H1 (cell line): ENCODE measurements around the gene CERS3. TPM values are rescaled to one million over a fixed set of nuclear protein-coding genes. Genes with fewer than 3 reads are reported as not detected.

Experiments
- CTCF ChIA-PET: fragments of 300-600 bp; sonication (Branson Sonifier 250); formaldehyde crosslinking; loops from one replicate; lab custom pipeline; 2021; ENCODE audit not compliant: partially characterized antibody; lab: Charles Lee
- POLR2A ChIA-PET: fragments of 300-600 bp; sonication (Branson Sonifier 250); formaldehyde crosslinking; loops from one replicate; lab custom pipeline; 2021; ENCODE audit warnings: inconsistent platforms; ENCODE audit not compliant: partially characterized antibody; lab: Charles Lee
- DNase-seq, 2 experiments: peaks; one replicate each; pipeline versions ENCODE4 v3.0.0 to v3.0.0-alpha.2; 2010 to 2022; ENCODE audit warnings: low spot score in 2 of 2, low read depth in 1 of 2, mixed read lengths in 1 of 2
- FAIRE-seq: peaks from 2 replicates; lab custom pipeline; 2011; peaks lifted over from hg19 to GRCh38; lab: Jason Lieb, UNC
- H2AFZ ChIP-seq: 2 replicates; pipeline ENCODE4 v1.8.1; 2012; ENCODE audit warnings: low read length, inconsistent platforms
- H2AK5ac ChIP-seq: 2 replicates; pipeline ENCODE4 v1.6.1; 2013; ENCODE audit warnings: low read depth, low read length
- H2BK120ac ChIP-seq: replicated peaks from 2 replicates; pipeline ENCODE3; 2013; ENCODE audit warnings: low read depth, low read length, inconsistent platforms
- H2BK12ac ChIP-seq: 2 replicates; pipeline ENCODE4 v1.6.1; 2013; ENCODE audit warnings: low read depth, low read length
- H2BK15ac ChIP-seq: 2 replicates; pipeline ENCODE4 v1.6.1; 2013; ENCODE audit warnings: low read length
- H2BK20ac ChIP-seq: 2 replicates; pipeline ENCODE4 v1.6.1; 2013; ENCODE audit warnings: low read length
- H2BK5ac ChIP-seq: 2 replicates; pipeline ENCODE4 v1.6.1; 2013; ENCODE audit warnings: low read depth, low read length
- H3K14ac ChIP-seq: 2 replicates; pipeline ENCODE4 v1.6.1; 2013; ENCODE audit warnings: inconsistent platforms; ENCODE audit not compliant: insufficient read length
- H3K18ac ChIP-seq: 2 replicates; pipeline ENCODE4 v1.6.1; 2013; ENCODE audit warnings: low read length; ENCODE audit errors: extremely low read depth
- H3K23ac ChIP-seq: 2 replicates; pipeline ENCODE4 v1.6.1; 2013; ENCODE audit warnings: inconsistent platforms; ENCODE audit not compliant: insufficient read length
- H3K23me2 ChIP-seq: 2 replicates; pipeline ENCODE4 v1.6.1; 2013; ENCODE audit warnings: low read depth, low read length
- H3K27ac ChIP-seq: 2 replicates; pipeline ENCODE4 v1.6.1; 2011; ENCODE audit warnings: low read depth, low read length, inconsistent platforms
- H3K27me3 ChIP-seq, 4 experiments: replicated peaks in 1 of 4; 1 replicate in 1 of 4; 2 replicates in 3 of 4; pipeline versions ENCODE4 v1.6.1 to v1.8.1; 2011 to 2013; ENCODE audit warnings: low read length in 3 of 4, mild to moderate bottlenecking in 3 of 4, inconsistent platforms in 2 of 4, mixed read lengths in 2 of 4, moderate library complexity in 1 of 4; ENCODE audit not compliant: control insufficient read depth in 3 of 4, insufficient read depth in 3 of 4; ENCODE audit errors: extremely low read depth in 1 of 4
- H3K36me3 ChIP-seq, 4 experiments: 2 replicates each; pipeline versions ENCODE4 v1.6.1 to v1.8.1; 2011 to 2013; ENCODE audit warnings: mild to moderate bottlenecking in 4 of 4, low read length in 3 of 4, moderate library complexity in 2 of 4, control low read depth in 1 of 4, inconsistent platforms in 1 of 4; ENCODE audit not compliant: insufficient read depth in 4 of 4, control insufficient read depth in 2 of 4
- H3K4ac ChIP-seq: replicated peaks from 2 replicates; pipeline ENCODE3; 2013; ENCODE audit warnings: low read length, low read depth, mixed read lengths, inconsistent platforms; ENCODE audit not compliant: insufficient read length
- H3K4me1 ChIP-seq, 4 experiments: replicated peaks in 1 of 4; 1 replicate in 1 of 4; 2 replicates in 3 of 4; pipeline versions ENCODE4 v1.6.1 to v1.8.1; 2011 to 2013; ENCODE audit warnings: low read length in 3 of 4, inconsistent platforms in 2 of 4, mixed read lengths in 1 of 4; ENCODE audit not compliant: insufficient read depth in 4 of 4, control insufficient read depth in 3 of 4
- H3K4me2 ChIP-seq, 2 experiments: 2 replicates each; pipeline versions ENCODE4 v1.6.1 to v1.8.1; 2011 to 2013; ENCODE audit warnings: low read depth in 2 of 2, low read length in 2 of 2, control low read depth in 1 of 2, inconsistent platforms in 1 of 2, mild to moderate bottlenecking in 1 of 2; ENCODE audit not compliant: insufficient read depth in 1 of 2
- H3K4me3 ChIP-seq, 4 experiments: fragments of 200-600, 300-600 bp in 1 of 4; sonication (generic), shearing (Covaris generic), sonication (Bioruptor Twin) in 1 of 4; 2 replicates each; pipeline versions ENCODE4 v1.5.1 to v1.8.1; 2011 to 2016; ENCODE audit warnings: low read length in 4 of 4, low read depth in 3 of 4, control low read depth in 2 of 4, inconsistent platforms in 2 of 4, mild to moderate bottlenecking in 2 of 4, mixed read lengths in 1 of 4, moderate library complexity in 1 of 4; ENCODE audit not compliant: insufficient read depth in 2 of 4; ENCODE audit errors: extremely low read depth in 1 of 4
- H3K56ac ChIP-seq: replicated peaks from 2 replicates; pipeline ENCODE3; 2013; ENCODE audit warnings: low read depth, mild to moderate bottlenecking, mixed read lengths, low read length, inconsistent platforms; ENCODE audit not compliant: insufficient read length
- H3K79me1 ChIP-seq: 2 replicates; pipeline ENCODE4 v1.6.1; 2013; ENCODE audit warnings: low read depth, low read length, control low read depth
- H3K79me2 ChIP-seq, 2 experiments: 2 replicates each; pipeline versions ENCODE4 v1.6.1 to v1.8.1; 2012 to 2013; ENCODE audit warnings: low read length in 2 of 2, mild to moderate bottlenecking in 2 of 2, inconsistent platforms in 1 of 2; ENCODE audit not compliant: insufficient read depth in 2 of 2, control insufficient read depth in 1 of 2
- H3K9ac ChIP-seq, 4 experiments: replicated peaks in 1 of 4; 1 replicate in 1 of 4; 2 replicates in 3 of 4; pipeline versions ENCODE4 v1.6.1 to v1.8.1; 2011 to 2013; ENCODE audit warnings: low read depth in 3 of 4, low read length in 3 of 4, control low read depth in 2 of 4, mild to moderate bottlenecking in 2 of 4, moderate library complexity in 2 of 4, inconsistent platforms in 1 of 4; ENCODE audit errors: extremely low read depth in 1 of 4
- H3K9me3 ChIP-seq, 2 experiments: 2 replicates each; pipeline versions ENCODE4 v1.6.1 to v1.8.1; 2012 to 2013; ENCODE audit warnings: mild to moderate bottlenecking in 2 of 2, moderate library complexity in 2 of 2, control low read depth in 1 of 2, inconsistent platforms in 1 of 2, low read depth in 1 of 2, low read length in 1 of 2, mixed read lengths in 1 of 2; ENCODE audit not compliant: insufficient read depth in 2 of 2
- H4K20me1 ChIP-seq, 2 experiments: replicated peaks in 1 of 2; 2 replicates each; pipeline versions ENCODE3 to v1.8.1; 2011 to 2013; ENCODE audit warnings: inconsistent platforms in 2 of 2, low read length in 2 of 2, mild to moderate bottlenecking in 1 of 2; ENCODE audit not compliant: insufficient read depth in 2 of 2, control insufficient read depth in 1 of 2
- H4K5ac ChIP-seq: 2 replicates; pipeline ENCODE4 v1.6.1; 2013; ENCODE audit warnings: low read length, low read depth, mixed read lengths, inconsistent platforms; ENCODE audit not compliant: insufficient read length
- H4K8ac ChIP-seq: 2 replicates; pipeline ENCODE4 v1.8.0; 2013; ENCODE audit warnings: mild to moderate bottlenecking, moderate library complexity, low read length, inconsistent platforms; ENCODE audit not compliant: insufficient read depth; ENCODE audit errors: extremely low read depth
- H4K91ac ChIP-seq: replicated peaks from 2 replicates; pipeline ENCODE3; 2013; ENCODE audit warnings: low read length, mixed read lengths, inconsistent platforms; ENCODE audit not compliant: insufficient read length
- CHD1 ChIP-seq: IDR thresholded peaks from 2 replicates; pipeline ENCODE4 v1.6.1; 2012; ENCODE audit warnings: low read depth, low read length, improper control_type of control experiment
- CHD2 ChIP-seq: IDR thresholded peaks from 2 replicates; pipeline ENCODE4 v1.6.1; 2012; ENCODE audit warnings: low read length, improper control_type of control experiment
- EP300 ChIP-seq, 2 experiments: IDR thresholded peaks; 1 replicate in 1 of 2; 2 replicates in 1 of 2; pipeline ENCODE4 v1.6.1; 2011 to 2012; ENCODE audit warnings: low read depth in 2 of 2, low read length in 2 of 2, mild to moderate bottlenecking in 2 of 2, borderline replicate concordance in 1 of 2, inconsistent platforms in 1 of 2, moderate library complexity in 1 of 2
- HDAC2 ChIP-seq, 2 experiments: fragments of 300-600 bp in 1 of 2; sonication (generic) in 1 of 2; IDR thresholded peaks; 2 replicates each; pipeline ENCODE4 v1.6.1; 2011 to 2012; ENCODE audit warnings: low read depth in 2 of 2, low read length in 2 of 2, mild to moderate bottlenecking in 2 of 2, moderate library complexity in 2 of 2, borderline replicate concordance in 1 of 2, inconsistent platforms in 1 of 2
- JUND ChIP-seq: IDR thresholded peaks from 2 replicates; pipeline ENCODE4 v1.6.1; 2011; ENCODE audit warnings: mild to moderate bottlenecking, improper control_type of control experiment, low read length
- KDM4A ChIP-seq: IDR thresholded peaks from one replicate; pipeline ENCODE4 v1.7.1; 2012; ENCODE audit warnings: low read depth, mild to moderate bottlenecking, moderate library complexity, low read length, inconsistent platforms; ENCODE audit not compliant: severe bottlenecking
- MAFK ChIP-seq: IDR thresholded peaks from 2 replicates; pipeline ENCODE4 v1.6.1; 2012; ENCODE audit warnings: low read depth, mild to moderate bottlenecking, improper control_type of control experiment, low read length
- POLR2AphosphoS5 ChIP-seq: IDR thresholded peaks from 2 replicates; pipeline ENCODE4 v1.6.1; 2011; ENCODE audit warnings: low read depth, low read length
- RAD21 ChIP-seq, 2 experiments: IDR thresholded peaks in 1 of 2; conservative IDR thresholded peaks in 1 of 2; 2 replicates each; pipeline ENCODE4 v1.6.1; 2011; ENCODE audit warnings: low read depth in 2 of 2, low read length in 2 of 2, improper control_type of control experiment in 1 of 2, inconsistent platforms in 1 of 2, mild to moderate bottlenecking in 1 of 2, moderate library complexity in 1 of 2
- RBBP5 ChIP-seq: IDR thresholded peaks from 2 replicates; pipeline ENCODE4 v1.7.1; 2012; ENCODE audit warnings: low read depth, mild to moderate bottlenecking, inconsistent platforms, low read length, moderate library complexity, borderline replicate concordance
- SAP30 ChIP-seq: fragments of 300-600 bp; sonication (generic); IDR thresholded peaks from 2 replicates; pipeline ENCODE4 v1.7.1; 2012; ENCODE audit warnings: low read length, moderate library complexity, mild to moderate bottlenecking, inconsistent platforms; ENCODE audit not compliant: insufficient read depth, insufficient replicate concordance
- USF2 ChIP-seq: IDR thresholded peaks from 2 replicates; pipeline ENCODE4 v1.6.1; 2011; ENCODE audit warnings: low read length, improper control_type of control experiment
- ZNF274 ChIP-seq: IDR thresholded peaks from 2 replicates; pipeline ENCODE4 v1.7.0; 2012; ENCODE audit warnings: low read length, borderline replicate concordance; ENCODE audit errors: extremely low read depth
- WGBS, 2 experiments: shearing (Covaris generic) in 1 of 2; methylation state at CpG; one replicate each; pipeline versions ENCODE4 v1.1.6 to v1.1.7; 2013 to 2015; ENCODE audit warnings: low lambda C conversion rate in 2 of 2, mixed read lengths in 2 of 2, inconsistent platforms in 1 of 2, low coverage in 1 of 2, missing lambda C conversion rate in 1 of 2; ENCODE audit not compliant: insufficient replicate concordance in 2 of 2, insufficient coverage in 1 of 2, insufficient read length in 1 of 2; ENCODE audit errors: extremely low coverage in 1 of 2, missing lambda C conversion rate in 1 of 2; 5-methylcytosine and 5-hydroxymethylcytosine counted together
- polyA plus RNA-seq, 7 experiments: library from polyadenylated mRNA; depleted of rRNA in 3 of 7; stranded (reverse) in 5 of 7; unstranded in 2 of 7; fragments of >200 nt in 5 of 7; fragments of 200-250 nt in 2 of 7; gene quantifications; 1 replicate in 5 of 7; 2 replicates in 1 of 7; 4 replicates in 1 of 7; pipeline versions ENCODE4 v1.2.1 to v1.2.3, GENCODE V29; 2011 to 2013; ENCODE audit warnings: missing spikeins in 2 of 7, mixed read lengths in 2 of 7
- total RNA-seq: library from RNA; stranded (reverse); fragmentation: NEBNext Ultra II Directional; extraction: Animal tissue kit (Norgen Biotek cat#: 25700); gene quantifications from 2 replicates; pipeline ENCODE4 v1.2.1, GENCODE V29; 2021

Gene CERS3
- total and polyA plus RNA-seq, 2 of the 8 experiments (the other 6 are each of a cell fraction or from before 2014, with no cell fraction given) = 0.62 TPM; not detected in 1

DNA sequence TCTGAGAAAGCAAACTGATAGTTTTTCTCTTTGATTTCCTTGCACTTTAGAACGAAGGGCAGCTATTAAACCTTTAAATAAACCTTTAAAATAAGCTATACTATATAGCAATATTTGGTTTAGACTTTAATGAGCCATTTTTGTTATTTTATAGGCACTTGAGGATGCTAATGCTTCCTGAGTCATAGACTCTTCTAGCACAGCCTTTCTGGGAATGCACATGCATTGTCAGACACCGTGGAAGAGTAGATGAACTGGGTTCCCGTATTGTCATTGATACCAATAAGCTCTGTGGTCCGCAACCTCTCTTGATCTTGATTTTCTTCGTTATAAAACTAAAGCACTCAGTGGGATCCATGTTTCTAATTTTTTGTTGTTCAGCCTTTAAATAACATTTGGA is 27.6 kb downstream of the CERS3 start:
- no peak overlapping the region for H2BK15ac ChIP-seq
- H3K79me1 ChIP-seq = no peaks in the 10 kb centered on the region
- no peaks in the 10 kb centered on the region for H3K79me2 ChIP-seq
- H2AK5ac ChIP-seq = no peak overlapping the region
- CTCF ChIA-PET = no interaction called here
- no peak overlapping the region for H3K4me3 ChIP-seq
- FAIRE-seq (no peak), DNase-seq (no peak)
- peaks cover 37 to 49% of the 10 kb centered on the region in 2 experiments for H3K9me3 ChIP-seq
- H3K27ac ChIP-seq = no peak overlapping the region
- H3K14ac ChIP-seq = no peak overlapping the region
- no peak overlapping the region for H4K8ac ChIP-seq
- H3K4ac ChIP-seq = no peak overlapping the region
- WGBS, 2 experiments = 75% methylated on average over 5 of the region's 5 CpGs; no CpG with 5 or more reads in 1 of the 2 experiments
- H3K4me1 ChIP-seq = no peaks in the 10 kb centered on the region
- H2BK120ac ChIP-seq = no peak overlapping the region
- no peaks in the 10 kb centered on the region for H3K27me3 ChIP-seq
- no peak overlapping the region for H4K5ac ChIP-seq
- POLR2A ChIA-PET = no interaction called here
- H4K20me1 ChIP-seq = no peaks in the 10 kb centered on the region
- no peak overlapping the region for H3K9ac ChIP-seq
- H2AFZ ChIP-seq = no peak overlapping the region
- no peaks in the 10 kb centered on the region for H3K23me2 ChIP-seq
- no peak overlapping the region for H3K56ac ChIP-seq
- no peak overlapping the region for H3K18ac ChIP-seq
- no peaks in the 10 kb centered on the region for H3K36me3 ChIP-seq
- H2BK5ac ChIP-seq = no peak overlapping the region
- no peak overlapping the region for H4K91ac ChIP-seq
- H3K4me2 ChIP-seq = no peak overlapping the region
- no peak for TF ChIP-seq CHD2
- no peak for TF ChIP-seq EP300 (IDR thresholded peaks at IDR 0.05; ENCODE audit: borderline replicate concordance in 1 of 2, low read depth in 2 of 2, low read length in 2 of 2)
- TF ChIP-seq RAD21 (IDR thresholded peaks at IDR 0.05 in 1 of 2, conservative IDR thresholded peaks at IDR 0.05 in 1 of 2; ENCODE audit: low read depth in 2 of 2, low read length in 2 of 2) = no peak
- TF ChIP-seq JUND = no peak
- no peak for TF ChIP-seq USF2
- no peak for TF ChIP-seq KDM4A
- no peak for TF ChIP-seq RBBP5
- TF ChIP-seq CHD1 = no peak
- no peak for TF ChIP-seq MAFK
- no peak for TF ChIP-seq ZNF274
- no peak for TF ChIP-seq HDAC2 (IDR thresholded peaks at IDR 0.05; ENCODE audit: borderline replicate concordance in 1 of 2, low read depth in 2 of 2, low read length in 2 of 2)
- no peak for TF ChIP-seq POLR2AphosphoS5
- no peak for TF ChIP-seq SAP30
- no peak overlapping the region for H2BK20ac ChIP-seq
- H2BK12ac ChIP-seq = no peak overlapping the region
- H3K23ac ChIP-seq = no peak overlapping the region
